Panc1 (cell line): ENCODE results near the gene KLB. TPM values are rescaled to one million over a fixed set of nuclear protein-coding genes. Genes with fewer than 3 reads are reported as not detected.

Source experiments
- ATAC-seq: fragments of 200-7000 bp; cut with Tn5 transposase; 2 replicates; pipeline ENCODE4 v1.9.1; 2020; ENCODE audit warnings: mild to moderate bottlenecking, moderate library complexity
- BruUV-seq: library from RNA; stranded (reverse); fragments of 400-500 nt; replicated peaks from 2 replicates; lab custom pipeline; 2021; lab: Mats Ljungman, UMichigan
- CTCF ChIA-PET: fragments of 300-600 bp; sonication (Branson Sonifier 250); formaldehyde crosslinking; loops from one replicate; lab custom pipeline; 2022; ENCODE audit warnings: antibody characterized with exemption; lab: Charles Lee
- POLR2A ChIA-PET: fragments of 300-600 bp; sonication (Branson Sonifier 250); formaldehyde crosslinking; loops from one replicate; lab custom pipeline; 2022; ENCODE audit warnings: antibody characterized with exemption; lab: Charles Lee
- DNase-seq: peaks from one replicate; pipeline ENCODE4 v3.0.0-alpha.2; 2010; ENCODE audit warnings: low read depth, low spot score
- H3K27ac ChIP-seq: 2 replicates; pipeline ENCODE4 v1.5.1; 2011; ENCODE audit warnings: mild to moderate bottlenecking, low read length, inconsistent platforms
- H3K27me3 ChIP-seq: fragments of 200-500 bp; sonication (Bioruptor generic); 2 replicates; pipeline ENCODE4 v1.6.0; 2014; ENCODE audit warnings: low read length, inconsistent platforms; ENCODE audit not compliant: control insufficient read depth, insufficient read depth
- H3K36me3 ChIP-seq: fragments of 200-500 bp; sonication (Bioruptor generic); 2 replicates; pipeline ENCODE4 v1.5.1; 2014; ENCODE audit warnings: inconsistent platforms, mild to moderate bottlenecking, low read length, moderate library complexity; ENCODE audit not compliant: control insufficient read depth, insufficient read depth
- H3K4me1 ChIP-seq: 2 replicates; pipeline ENCODE4 v1.5.1; 2011; ENCODE audit warnings: inconsistent platforms, mild to moderate bottlenecking, low read length, moderate library complexity; ENCODE audit not compliant: control insufficient read depth, insufficient read depth
- H3K4me3 ChIP-seq, 2 experiments: 2 replicates each; pipeline ENCODE4 v1.5.1; 2011 to 2012; ENCODE audit warnings: low read depth in 2 of 2, low read length in 2 of 2, mild to moderate bottlenecking in 2 of 2, inconsistent platforms in 1 of 2, moderate library complexity in 1 of 2
- H3K9me3 ChIP-seq: fragments of 200-500 bp; sonication (Bioruptor generic); 2 replicates; pipeline ENCODE4 v1.5.1; 2014; ENCODE audit warnings: low read depth, mild to moderate bottlenecking, inconsistent platforms, low read length, moderate library complexity; ENCODE audit not compliant: control insufficient read depth, insufficient read depth
- POLR2AphosphoS5 ChIP-seq: IDR thresholded peaks from 2 replicates; pipeline ENCODE4 v1.6.1; 2012; ENCODE audit warnings: mild to moderate bottlenecking, low read depth, low read length, moderate library complexity
- REST ChIP-seq, 2 experiments: IDR thresholded peaks; 2 replicates each; pipeline ENCODE4 v1.6.1; 2011 to 2012; ENCODE audit warnings: low read depth in 2 of 2, control low read depth in 1 of 2, low read length in 1 of 2, mild to moderate bottlenecking in 1 of 2, moderate library complexity in 1 of 2; ENCODE audit not compliant: insufficient read depth in 1 of 2
- SIN3A ChIP-seq: IDR thresholded peaks from 2 replicates; pipeline ENCODE4 v1.6.1; 2012; ENCODE audit warnings: low read depth, mild to moderate bottlenecking, low read length, moderate library complexity, borderline replicate concordance; ENCODE audit not compliant: insufficient read depth
- TCF7L2 ChIP-seq: IDR thresholded peaks from 2 replicates; pipeline ENCODE4 v1.6.1; 2011; ENCODE audit warnings: mild to moderate bottlenecking, low read depth, low read length, inconsistent platforms
- in situ Hi-C: cut with HindIII; loops from 2 replicates; pipeline ENCODE4 v1.10.0; 2016; ENCODE audit warnings: low sequenced_read_pairs, low pct_unique_long_range_greater_than_20kb
- intact Hi-C: fragments of 100-400 bp; cut with micrococcal nuclease; formaldehyde crosslinking; loops from one replicate; pipeline ENCODE4 v1.10.0; 2022; ENCODE audit not compliant: unreplicated experiment
- total RNA-seq: library from RNA; stranded (reverse); gene quantifications from one replicate; pipeline ENCODE4 v1.2.1, GENCODE V29; 2021; ENCODE audit not compliant: unreplicated experiment
- TF ChIP-seq, protein P1 (sequence below): fragments of 450-650 bp; IDR thresholded peaks from 2 replicates; pipeline ENCODE4 v1.5.1; 2017; ENCODE audit warnings: mild to moderate bottlenecking

The KLB gene
- total RNA-seq, 1 experiment from 2014 or later, result not detected

- CTCF ChIA-PET, result no interaction called here
- no peak for DNase-seq
- no TSS peak for BruUV-seq
- TF ChIP-seq REST (IDR thresholded peaks at IDR 0.05; ENCODE audit: insufficient read depth in 1 of 2, low read depth in 2 of 2, low read length in 1 of 2), result no peak
- no peak for TF ChIP-seq TCF7L2
- TF ChIP-seq, protein P1, sequence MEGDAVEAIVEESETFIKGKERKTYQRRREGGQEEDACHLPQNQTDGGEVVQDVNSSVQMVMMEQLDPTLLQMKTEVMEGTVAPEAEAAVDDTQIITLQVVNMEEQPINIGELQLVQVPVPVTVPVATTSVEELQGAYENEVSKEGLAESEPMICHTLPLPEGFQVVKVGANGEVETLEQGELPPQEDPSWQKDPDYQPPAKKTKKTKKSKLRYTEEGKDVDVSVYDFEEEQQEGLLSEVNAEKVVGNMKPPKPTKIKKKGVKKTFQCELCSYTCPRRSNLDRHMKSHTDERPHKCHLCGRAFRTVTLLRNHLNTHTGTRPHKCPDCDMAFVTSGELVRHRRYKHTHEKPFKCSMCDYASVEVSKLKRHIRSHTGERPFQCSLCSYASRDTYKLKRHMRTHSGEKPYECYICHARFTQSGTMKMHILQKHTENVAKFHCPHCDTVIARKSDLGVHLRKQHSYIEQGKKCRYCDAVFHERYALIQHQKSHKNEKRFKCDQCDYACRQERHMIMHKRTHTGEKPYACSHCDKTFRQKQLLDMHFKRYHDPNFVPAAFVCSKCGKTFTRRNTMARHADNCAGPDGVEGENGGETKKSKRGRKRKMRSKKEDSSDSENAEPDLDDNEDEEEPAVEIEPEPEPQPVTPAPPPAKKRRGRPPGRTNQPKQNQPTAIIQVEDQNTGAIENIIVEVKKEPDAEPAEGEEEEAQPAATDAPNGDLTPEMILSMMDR, result no peak
- no peak for TF ChIP-seq POLR2AphosphoS5
- no peak for TF ChIP-seq SIN3A
- H3K4me3 ChIP-seq, result no peak overlapping the region
- no peak for ATAC-seq
- H3K27ac ChIP-seq, result no peak overlapping the region
- H3K4me1 ChIP-seq, result no peaks in the 10 kb centered on the region
- POLR2A ChIA-PET, result no interaction called here
- intact Hi-C loops (no loop called here), in situ Hi-C loops (no loop called here)
- no peaks in the 10 kb centered on the region for H3K36me3 ChIP-seq
- no peaks in the 10 kb centered on the region for H3K9me3 ChIP-seq
- no peaks in the 10 kb centered on the region for H3K27me3 ChIP-seq
These were observed 73.5 kb downstream of the KLB start for GRCh38 chr4:39480251-39480650.

DNA sequence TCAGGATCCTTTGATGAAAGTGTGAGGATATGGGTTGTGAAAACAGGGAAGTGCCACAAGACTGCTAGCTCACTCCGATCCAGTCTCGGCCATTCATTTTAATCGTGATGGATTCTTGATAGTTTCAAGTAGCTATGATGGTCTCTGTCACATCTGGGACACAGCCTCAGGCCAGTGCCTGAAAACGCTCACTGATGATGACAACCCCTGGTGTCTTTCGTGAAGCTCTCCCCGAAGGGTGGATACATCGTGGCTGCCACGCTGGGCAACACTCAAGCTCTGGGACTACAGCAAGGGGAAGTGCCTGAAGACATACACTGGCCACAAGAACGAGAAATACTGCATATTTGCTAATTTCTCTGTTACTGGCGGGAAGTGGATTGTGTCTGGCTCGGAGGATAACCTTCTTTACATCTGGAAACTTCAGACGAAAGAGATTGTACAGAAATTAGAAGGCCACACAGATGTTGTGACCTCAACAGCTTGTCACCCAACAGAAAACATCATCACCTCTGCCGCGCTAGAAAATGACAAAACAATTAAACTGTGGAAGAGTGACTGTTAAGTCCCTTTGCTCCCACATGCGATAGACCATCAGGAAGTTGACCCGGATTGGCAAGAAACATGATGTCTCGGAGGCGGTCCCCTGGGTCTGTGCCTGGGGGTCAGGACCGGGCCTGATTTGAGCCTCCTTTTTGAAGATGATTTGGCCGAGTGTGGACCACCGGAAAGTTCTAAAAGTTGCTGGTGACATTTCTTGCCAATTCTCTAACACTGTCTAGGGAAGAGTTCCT is 74.4 kb downstream of the KLB start:
- ATAC-seq, result no peak
- POLR2A ChIA-PET, result no interaction called here
- no peak for DNase-seq
- no TSS peak for BruUV-seq
- H3K36me3 ChIP-seq, result no peaks in the 10 kb centered on the region
- CTCF ChIA-PET, result no interaction called here
- in situ Hi-C loops (no loop called here), intact Hi-C loops (no loop called here)
- no peaks in the 10 kb centered on the region for H3K4me1 ChIP-seq
- no peaks in the 10 kb centered on the region for H3K27me3 ChIP-seq
- H3K4me3 ChIP-seq, result no peak overlapping the region
- no peak overlapping the region for H3K27ac ChIP-seq
- TF ChIP-seq, protein P1, result no peak
- TF ChIP-seq SIN3A (no peak), TCF7L2 (no peak), REST (IDR thresholded peaks at IDR 0.05; ENCODE audit: insufficient read depth in 1 of 2, low read depth in 2 of 2, low read length in 1 of 2) (no peak)
- H3K9me3 ChIP-seq, result no peaks in the 10 kb centered on the region
